ENCODE measurements around the gene IGSF23.

IGSF23 gene, protein sequence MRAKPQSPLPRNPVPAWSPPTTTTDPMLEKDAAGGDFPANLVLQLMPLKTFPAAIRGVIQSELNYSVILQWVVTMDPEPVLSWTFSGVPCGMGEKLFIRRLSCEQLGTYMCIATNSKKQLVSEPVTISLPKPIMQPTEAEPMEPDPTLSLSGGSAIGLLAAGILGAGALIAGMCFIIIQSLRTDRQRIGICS

DNA sequence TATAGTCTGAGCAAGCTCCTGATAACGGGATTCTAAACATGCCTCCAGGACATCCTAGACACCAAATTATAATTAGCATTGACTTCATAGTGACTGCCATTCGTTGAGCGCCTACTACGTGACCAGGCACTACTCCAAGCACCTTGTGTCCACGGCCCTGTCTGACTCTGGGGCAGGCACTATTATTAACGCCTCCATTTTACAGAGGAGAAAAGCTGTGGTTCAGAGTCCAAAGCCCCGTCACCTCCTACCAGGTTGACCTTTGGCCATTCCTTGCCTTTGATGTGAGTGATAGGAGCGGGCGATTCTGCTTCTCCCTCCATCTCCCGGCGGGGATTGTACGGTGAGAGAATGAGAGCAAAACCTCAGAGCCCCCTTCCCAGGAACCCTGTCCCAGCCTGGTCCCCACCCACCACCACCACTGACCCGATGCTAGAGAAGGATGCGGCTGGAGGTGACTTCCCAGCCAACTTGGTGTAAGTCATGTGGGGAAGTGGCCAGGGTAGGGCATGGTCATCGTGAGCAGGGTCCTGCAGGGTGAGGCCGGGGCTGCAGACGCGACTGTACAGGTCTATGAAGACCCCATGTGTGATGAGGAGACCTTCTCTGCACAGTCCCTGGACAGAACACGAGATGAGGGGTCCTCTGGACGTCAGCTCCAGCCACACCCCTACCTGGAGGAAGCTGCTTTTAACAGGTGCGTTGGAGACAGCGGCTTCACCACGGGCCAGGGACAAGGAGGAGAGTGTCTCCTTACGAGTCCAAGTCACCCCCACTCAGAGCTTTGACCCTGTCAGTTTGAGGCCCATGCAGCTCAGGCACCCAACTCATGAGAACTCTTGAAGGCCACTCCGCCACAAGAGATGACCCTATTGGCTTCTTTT lies at the start of gene IGSF23:
Gene IGSF23 (plus strand): TSS at position 269 of the 884 bp plus-strand sequence. CDS start 83 bp downstream, at position 352.
- DNase-seq (no peak), ATAC-seq (no peak)
- Mint-ChIP-seq H3K27me3 (no peaks in the 10 kb centered on the region), H3K4me3 (no peak within 1 kb of the TSS), H3K9me3 (no peaks in the 10 kb centered on the region), H3K4me1 (peaks cover 7% of the 10 kb centered on the region), H3K27ac (peak within 1 kb of the TSS in 1 of 2 donors; percentile 19)

DNA sequence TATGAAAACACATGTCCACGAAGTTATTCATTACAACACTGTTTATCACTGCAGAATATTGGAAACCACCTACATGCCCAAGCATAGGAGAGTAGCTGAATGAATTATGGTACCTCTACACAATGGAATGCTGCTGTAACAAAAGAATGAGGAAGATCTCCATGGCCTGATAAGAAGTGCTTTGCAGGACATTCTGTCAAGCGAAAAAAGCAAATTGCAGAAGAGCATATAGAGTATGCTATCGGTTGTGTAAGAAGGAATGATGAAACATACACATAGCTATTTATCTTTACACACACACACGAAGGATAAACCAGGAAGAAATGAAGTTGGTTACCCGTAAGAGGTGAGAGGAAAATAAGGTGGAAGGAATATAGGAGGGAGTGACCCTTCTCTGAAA lies 46.4 kb upstream of the IGSF23 start:
- ATAC-seq (no peak), DNase-seq (no peak)
- peaks cover 6% of the 10 kb centered on the region for H3K4me1 Mint-ChIP-seq
- peaks cover 52% of the 10 kb centered on the region for H3K27me3 Mint-ChIP-seq
- no peak overlapping the region for H3K27ac Mint-ChIP-seq
- H3K9me3 Mint-ChIP-seq: no peaks in the 10 kb centered on the region
- no peak overlapping the region for H3K4me3 Mint-ChIP-seq

DNA sequence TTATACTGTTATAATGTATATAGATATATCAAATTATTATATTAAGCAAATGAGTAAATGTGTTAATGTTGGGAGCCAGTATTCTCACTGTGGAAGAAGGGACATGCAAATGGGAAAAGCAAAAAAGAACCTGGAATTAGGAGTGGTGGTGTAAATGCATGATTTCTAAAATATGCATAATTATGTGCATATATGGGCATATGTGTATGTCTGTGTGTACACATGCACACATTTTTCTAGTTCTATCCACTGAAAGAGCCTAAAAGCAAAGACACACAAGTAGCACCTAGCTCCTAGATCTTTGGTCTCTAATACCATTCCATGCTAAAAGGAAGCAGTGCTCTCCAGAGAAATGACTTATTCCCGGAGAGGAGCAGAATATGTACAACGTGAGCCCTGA lies 45.6 kb upstream of the IGSF23 start:
- ATAC-seq: no peak
- peaks cover 45% of the 10 kb centered on the region for H3K27me3 Mint-ChIP-seq
- no peaks in the 10 kb centered on the region for H3K9me3 Mint-ChIP-seq
- no peak overlapping the region for H3K4me3 Mint-ChIP-seq
- no peak overlapping the region for H3K27ac Mint-ChIP-seq
- peaks cover 6% of the 10 kb centered on the region for H3K4me1 Mint-ChIP-seq
- DNase-seq: no peak

DNA sequence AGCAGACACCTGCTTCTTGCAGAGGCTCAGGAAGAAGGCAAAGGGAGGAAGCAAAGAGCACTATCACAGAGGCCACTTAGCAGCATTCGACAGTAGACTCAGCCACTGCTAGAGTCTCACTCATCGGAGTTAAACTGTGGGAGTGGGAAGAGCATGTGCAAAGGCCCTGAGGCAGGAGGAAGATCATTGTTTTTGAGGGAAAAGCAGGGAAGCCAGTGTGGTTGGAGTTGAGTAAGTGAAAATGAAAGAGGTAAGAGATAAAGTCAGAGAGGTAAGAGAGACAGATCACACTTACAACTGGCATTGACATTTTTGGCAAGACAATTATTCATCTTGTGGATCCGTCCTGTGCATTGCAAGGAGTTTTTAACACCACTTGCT lies 42.8 kb upstream of the IGSF23 start:
- H3K9me3 Mint-ChIP-seq: no peaks in the 10 kb centered on the region
- ATAC-seq (no peak), DNase-seq (no peak)
- H3K27me3 Mint-ChIP-seq: peaks cover 26% of the 10 kb centered on the region
- peaks cover 6% of the 10 kb centered on the region for H3K4me1 Mint-ChIP-seq
- H3K27ac Mint-ChIP-seq: no peak overlapping the region
- no peak overlapping the region for H3K4me3 Mint-ChIP-seq

DNA sequence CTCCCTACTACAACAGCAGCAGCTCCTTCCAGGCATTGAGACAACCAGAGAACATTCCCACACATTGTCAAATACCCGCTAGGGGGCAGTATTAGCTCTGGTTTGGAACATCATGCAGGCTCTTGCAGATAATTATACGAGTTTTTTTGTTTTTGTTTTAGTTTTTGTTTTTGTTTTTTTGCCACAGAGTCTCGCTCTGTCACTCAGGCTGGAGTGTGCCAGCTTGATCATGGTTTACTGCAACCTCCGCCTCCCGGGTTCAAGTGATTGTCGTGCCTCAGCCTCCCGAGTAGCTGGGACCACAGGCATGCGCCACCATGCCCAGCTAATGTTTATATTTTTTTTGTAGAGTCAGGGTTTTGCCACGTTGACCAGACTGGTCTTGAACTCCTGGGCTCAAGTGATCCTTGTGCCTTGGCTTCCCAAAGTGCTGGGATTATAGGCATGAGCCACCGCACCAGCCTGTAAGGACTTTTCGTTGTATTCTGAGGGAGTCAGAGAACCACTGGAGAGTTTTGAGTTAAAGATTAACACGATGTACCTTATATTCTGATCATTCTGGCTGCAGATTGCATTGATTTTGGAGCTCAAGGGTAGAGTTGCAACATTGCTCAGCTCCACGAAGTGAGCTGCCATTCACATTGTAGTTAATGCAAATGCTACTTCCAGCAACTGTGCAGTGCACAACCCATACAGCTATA lies 42.2 kb upstream of the IGSF23 start:
- Mint-ChIP-seq H3K4me3 (no peak overlapping the region), H3K27me3 (peaks cover 26% of the 10 kb centered on the region), H3K4me1 (peaks cover 6% of the 10 kb centered on the region), H3K9me3 (no peaks in the 10 kb centered on the region), H3K27ac (no peak overlapping the region)
- peak; percentile 60 to 61 for DNase-seq
- ATAC-seq: peak; percentile 75

DNA sequence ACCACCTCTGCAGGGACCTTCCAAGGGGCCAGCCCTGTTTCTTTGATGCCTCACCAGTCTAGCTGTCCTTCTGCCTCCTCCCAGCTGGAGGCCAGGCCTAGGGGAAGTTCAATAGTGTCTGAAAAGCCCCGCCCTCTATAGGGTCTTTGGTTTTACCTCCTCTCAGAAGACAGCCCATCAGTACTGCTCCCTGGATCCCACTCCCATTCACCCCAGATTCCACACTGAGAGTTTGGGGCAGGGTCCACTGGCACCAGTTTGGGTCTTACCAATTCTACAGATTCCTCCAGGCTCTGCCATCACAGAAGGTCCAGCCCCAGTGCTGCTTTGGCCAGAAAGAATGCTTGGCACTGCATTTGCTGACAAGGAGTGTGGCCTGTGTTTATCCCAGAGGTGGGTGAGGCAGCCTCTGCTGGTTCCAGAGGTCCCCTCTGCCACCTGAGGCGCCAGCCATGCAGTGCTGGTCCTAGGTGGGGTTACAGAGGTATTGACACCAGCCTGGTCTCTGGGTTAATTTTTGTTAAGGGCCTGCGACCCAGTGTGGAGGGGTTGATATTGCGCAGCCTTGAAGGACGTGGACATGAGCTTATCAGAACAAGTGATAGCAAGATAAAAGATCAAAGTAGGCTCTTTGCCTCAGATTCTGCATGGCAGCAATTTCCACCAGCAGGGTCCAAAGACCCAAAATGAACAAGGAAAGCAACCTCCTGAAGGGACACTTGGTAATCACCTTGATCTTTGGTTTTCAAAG lies 41.4 kb upstream of the IGSF23 start:
- Mint-ChIP-seq H3K27me3 (peaks cover 20% of the 10 kb centered on the region), H3K9me3 (no peaks in the 10 kb centered on the region), H3K27ac (no peak overlapping the region), H3K4me3 (no peak overlapping the region), H3K4me1 (peaks cover 6% of the 10 kb centered on the region)
- DNase-seq (no peak), ATAC-seq (no peak)

DNA sequence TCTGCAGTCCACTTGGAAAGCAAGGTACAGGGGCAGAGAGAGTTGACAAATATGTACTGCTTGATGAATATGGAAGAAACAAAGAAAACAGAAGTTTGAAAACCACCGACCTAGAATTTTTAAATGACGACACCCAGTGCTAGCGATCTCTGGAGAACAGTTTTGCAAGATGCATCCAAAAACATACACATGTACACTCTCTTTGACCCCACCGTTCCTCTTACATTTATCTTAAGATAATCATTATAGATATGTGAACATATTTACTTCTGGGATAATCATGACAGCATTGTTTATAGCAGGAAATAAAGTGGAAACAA lies 40.8 kb upstream of the IGSF23 start:
- peaks cover 16% of the 10 kb centered on the region for H3K27me3 Mint-ChIP-seq
- no peak overlapping the region for H3K4me3 Mint-ChIP-seq
- peaks cover 6% of the 10 kb centered on the region for H3K4me1 Mint-ChIP-seq
- DNase-seq: no peak
- H3K27ac Mint-ChIP-seq: no peak overlapping the region
- no peak for ATAC-seq
- H3K9me3 Mint-ChIP-seq: no peaks in the 10 kb centered on the region

DNA sequence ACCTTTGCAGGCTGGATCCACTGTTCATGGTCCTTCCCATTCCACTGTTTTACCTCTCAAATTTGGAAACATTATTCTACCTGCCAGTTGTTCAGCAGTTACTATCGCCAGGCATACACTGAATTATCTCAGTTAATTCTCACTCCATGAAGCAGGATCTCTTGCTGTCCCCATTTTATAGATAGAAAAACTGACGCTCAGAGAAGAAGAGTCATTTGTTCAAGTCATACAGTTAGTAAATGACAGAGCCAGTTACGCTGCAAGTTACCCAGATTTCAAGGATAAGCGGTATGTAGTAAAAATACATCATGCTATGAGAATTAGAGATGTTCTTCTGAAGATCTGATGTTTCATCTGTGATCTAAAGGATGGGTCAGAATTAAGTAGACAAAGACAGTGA lies 40.2 kb upstream of the IGSF23 start:
- Mint-ChIP-seq H3K4me3 (no peak overlapping the region), H3K27me3 (peaks cover 11% of the 10 kb centered on the region), H3K4me1 (peaks cover 6% of the 10 kb centered on the region), H3K9me3 (no peaks in the 10 kb centered on the region), H3K27ac (peak overlapping the region in 1 of 2 donors; percentile 1)
- DNase-seq (no peak), ATAC-seq (no peak)

DNA sequence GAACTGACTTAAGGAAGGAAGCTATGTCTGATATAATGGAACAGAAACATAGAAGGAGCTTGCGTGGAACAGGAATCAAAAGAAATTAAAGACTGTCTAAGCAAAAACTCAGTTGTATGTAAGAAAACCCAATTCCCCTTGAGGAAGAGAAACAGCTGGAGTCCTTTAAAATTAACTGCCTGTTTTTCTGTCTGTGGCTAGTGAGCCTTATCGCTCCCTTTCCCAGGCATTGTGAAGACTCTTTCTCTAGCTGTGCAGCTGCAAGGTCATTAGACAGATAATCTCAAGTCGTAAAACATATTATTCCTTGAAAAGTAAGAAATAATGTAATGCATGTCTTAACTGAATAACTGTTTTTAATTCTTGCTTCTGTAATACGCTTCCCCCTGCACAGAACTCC lies 39.7 kb upstream of the IGSF23 start:
- Mint-ChIP-seq H3K4me1 (peaks cover 6% of the 10 kb centered on the region), H3K27me3 (peaks cover 10% of the 10 kb centered on the region), H3K4me3 (no peak overlapping the region), H3K9me3 (no peaks in the 10 kb centered on the region), H3K27ac (no peak overlapping the region)
- no peak for DNase-seq
- ATAC-seq: no peak

DNA sequence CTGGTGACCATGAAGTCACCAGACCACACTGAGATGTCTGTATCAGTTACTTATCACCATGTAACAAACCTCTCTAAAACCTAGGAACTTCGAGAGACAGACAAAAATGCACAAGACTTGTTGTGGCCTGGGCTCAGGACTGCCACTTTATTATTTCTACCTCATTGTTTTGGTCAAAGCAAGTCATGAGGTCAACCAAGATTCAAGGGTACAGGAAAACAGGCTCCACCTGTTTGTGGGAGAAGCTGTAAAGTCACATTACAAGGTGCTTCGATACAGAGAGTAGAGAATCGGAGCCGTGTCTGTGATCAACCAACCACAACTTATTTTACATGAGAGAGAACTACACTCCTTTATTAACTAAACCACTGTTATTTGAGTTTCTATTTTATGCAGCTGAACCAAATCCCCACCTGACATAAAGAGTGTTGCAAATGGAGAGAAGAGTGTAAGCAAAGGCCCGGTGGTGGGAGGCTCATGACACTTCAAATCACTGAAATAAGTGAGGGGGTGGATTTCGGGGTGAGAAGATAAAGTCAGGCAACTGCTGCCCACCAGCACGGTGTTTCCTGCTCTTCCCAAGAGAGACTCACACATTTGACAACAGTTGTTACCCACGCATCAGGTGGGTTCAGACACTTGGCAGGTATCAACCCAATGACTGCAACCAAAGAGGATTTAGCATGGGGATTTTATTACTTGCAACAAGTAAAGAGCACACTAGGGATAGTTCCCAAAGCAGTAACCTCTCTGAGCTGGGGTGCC lies 39.0 kb upstream of the IGSF23 start:
- peaks cover 10% of the 10 kb centered on the region for H3K27me3 Mint-ChIP-seq
- ATAC-seq: no peak
- H3K27ac Mint-ChIP-seq: no peak overlapping the region
- no peak for DNase-seq
- no peaks in the 10 kb centered on the region for H3K9me3 Mint-ChIP-seq
- peaks cover 6% of the 10 kb centered on the region for H3K4me1 Mint-ChIP-seq
- no peak overlapping the region for H3K4me3 Mint-ChIP-seq

DNA sequence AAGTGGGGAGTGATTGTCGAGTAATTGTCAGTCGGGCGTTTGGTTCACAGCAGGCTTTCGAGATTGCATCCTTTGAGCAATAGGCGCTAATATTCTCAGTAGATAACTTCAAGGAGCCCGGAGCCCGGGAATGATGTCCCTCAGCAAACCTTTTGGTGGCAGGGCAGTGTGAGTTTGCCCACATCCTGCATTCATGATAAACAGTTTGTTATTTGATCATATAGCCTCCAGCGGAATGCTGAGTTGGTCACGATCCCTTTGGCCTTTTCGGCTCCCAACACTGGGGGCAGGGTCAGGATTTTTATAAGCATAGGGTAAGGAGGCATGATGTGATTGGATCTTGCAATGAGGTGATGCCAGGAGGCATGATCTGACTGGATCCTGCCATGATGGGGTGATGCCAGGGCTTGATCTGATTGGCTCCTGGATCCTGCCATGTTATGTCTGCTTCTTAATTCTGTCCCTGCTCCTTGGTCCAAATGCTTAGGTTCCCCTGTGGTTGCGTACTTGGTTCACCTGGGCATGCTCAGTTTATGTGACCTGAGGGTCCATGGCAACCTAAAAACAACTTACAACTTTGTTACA lies 38.2 kb upstream of the IGSF23 start:
- ATAC-seq (no peak), DNase-seq (no peak)
- H3K4me3 Mint-ChIP-seq: no peak overlapping the region
- no peaks in the 10 kb centered on the region for H3K9me3 Mint-ChIP-seq
- H3K4me1 Mint-ChIP-seq: peaks cover 6% of the 10 kb centered on the region
- no peak overlapping the region for H3K27ac Mint-ChIP-seq
- peaks cover 6% of the 10 kb centered on the region for H3K27me3 Mint-ChIP-seq

DNA sequence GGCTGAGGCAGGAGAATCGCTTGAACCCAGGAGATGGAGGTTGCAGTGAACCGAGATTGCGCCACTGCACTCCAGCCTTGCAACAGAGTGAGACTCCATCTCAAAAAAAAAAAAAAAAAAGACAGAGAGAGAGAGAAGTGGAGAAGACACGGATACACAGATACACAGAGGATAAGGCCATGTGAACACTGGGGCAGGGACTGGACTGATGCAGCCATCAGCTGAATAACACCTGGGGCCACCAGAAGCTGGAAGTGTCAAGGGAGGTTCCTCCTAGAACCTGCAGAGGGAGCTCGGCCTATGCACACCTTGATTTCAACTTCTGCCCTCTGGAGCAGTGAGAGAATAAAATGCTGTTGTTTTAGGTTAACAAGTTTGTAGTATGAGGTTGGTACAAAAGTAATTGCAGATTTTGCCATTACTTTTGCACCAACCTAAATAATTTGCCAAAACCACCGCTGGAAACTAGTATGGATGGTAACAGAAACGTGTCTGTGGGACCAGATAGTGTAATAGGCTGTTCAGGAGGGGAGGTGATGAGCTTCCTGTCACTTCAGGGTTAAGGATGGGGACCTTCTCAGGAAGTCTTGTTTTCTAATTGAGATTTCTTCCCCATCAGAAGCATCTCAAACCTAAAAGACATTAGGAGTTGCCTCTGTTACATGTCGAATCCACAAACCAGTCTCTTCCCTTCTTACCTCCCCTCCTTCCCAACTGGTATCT lies 36.4 kb upstream of the IGSF23 start:
- H3K4me3 Mint-ChIP-seq: no peak overlapping the region
- no peaks in the 10 kb centered on the region for H3K4me1 Mint-ChIP-seq
- H3K27ac Mint-ChIP-seq: no peak overlapping the region
- no peaks in the 10 kb centered on the region for H3K9me3 Mint-ChIP-seq
- H3K27me3 Mint-ChIP-seq: peaks cover under 1% of the 10 kb centered on the region
- DNase-seq (peak; percentile 25 to 33), ATAC-seq (peak; percentile 82)

DNA sequence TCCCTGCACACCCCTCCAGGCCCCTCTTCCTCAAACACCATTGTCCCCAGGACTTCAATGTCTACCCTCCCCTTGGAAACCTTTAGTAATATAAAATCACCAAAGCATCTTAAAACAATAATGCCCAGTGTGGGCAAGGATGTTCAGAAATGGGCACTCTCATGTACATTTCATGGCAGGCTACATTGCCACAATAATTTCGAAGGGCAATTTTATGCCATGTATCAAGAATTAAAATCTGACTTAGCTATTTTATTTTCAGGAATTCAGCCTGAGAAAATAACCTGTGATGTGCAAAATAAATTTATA lies 35.8 kb upstream of the IGSF23 start:
- Mint-ChIP-seq H3K4me3 (no peak overlapping the region), H3K27ac (no peak overlapping the region), H3K27me3 (peaks cover 6% of the 10 kb centered on the region), H3K9me3 (no peaks in the 10 kb centered on the region), H3K4me1 (no peaks in the 10 kb centered on the region)
- DNase-seq (no peak), ATAC-seq (no peak)

DNA sequence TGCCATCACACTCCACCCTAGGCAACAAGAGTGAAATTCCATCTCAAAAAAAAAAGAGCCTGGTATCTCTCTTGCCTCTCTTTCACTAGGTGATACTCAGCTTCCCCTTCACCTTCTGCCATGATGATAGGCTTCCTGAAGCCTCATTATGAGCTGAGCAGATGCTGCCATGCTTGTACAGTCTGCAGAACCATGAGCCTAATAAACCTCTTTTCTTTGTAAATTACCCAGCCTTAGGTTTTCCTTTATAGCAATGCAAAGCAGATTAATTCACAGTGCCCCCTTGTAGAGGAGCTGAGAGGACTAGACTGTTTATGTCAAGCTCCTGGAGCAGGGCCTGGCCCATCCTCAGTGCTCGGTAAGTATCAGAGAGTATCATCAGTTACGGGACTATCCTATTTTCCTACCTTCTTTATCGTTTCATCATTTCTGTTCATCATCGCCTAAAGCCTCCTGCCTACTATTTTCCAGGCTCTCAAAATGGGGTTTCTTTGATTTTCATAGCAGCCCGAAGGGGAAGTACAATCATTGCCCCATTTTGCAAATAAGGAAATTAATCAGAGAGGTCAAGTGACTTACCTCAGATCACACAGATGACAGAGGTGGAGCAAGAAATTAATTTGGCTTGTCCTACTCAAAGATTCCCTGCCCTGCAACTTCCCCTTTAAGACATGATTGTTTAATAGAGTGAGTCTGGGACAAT lies 33.5 kb upstream of the IGSF23 start:
- no peaks in the 10 kb centered on the region for H3K9me3 Mint-ChIP-seq
- H3K27ac Mint-ChIP-seq: no peak overlapping the region
- H3K4me1 Mint-ChIP-seq: no peaks in the 10 kb centered on the region
- H3K4me3 Mint-ChIP-seq: no peak overlapping the region
- H3K27me3 Mint-ChIP-seq: peaks cover 22% of the 10 kb centered on the region
- no peak for DNase-seq
- ATAC-seq: no peak
